ENCODE data around the gene FCRLB.

GRCh38 chr1:161681879-161682278 is 39.5 kb upstream of the FCRLB start:
- TF ChIP-seq CTCF (IDR thresholded peaks at IDR 0.05) (no peak), POLR2A (IDR thresholded peaks at IDR 0.05) (no peak)
